WTC11 (cell line): ENCODE data around the gene FBXL4. TPM values are rescaled to one million over a fixed set of nuclear protein-coding genes. Genes with fewer than 3 reads are reported as not detected.
A peak's percentile ranks its signal among the peaks of the same experiment; 100 is the strongest.

Experiments used
- ATAC-seq: fragments of 200-7000 bp; cut with Tn5 transposase; 2 replicates; pipeline ENCODE4 v1.10.0; 2021; ENCODE audit warnings: mild to moderate bottlenecking, moderate library complexity
- CTCF ChIA-PET: fragments of 300-600 bp; sonication (Branson Sonifier 250); formaldehyde crosslinking; loops from one replicate; lab custom pipeline; 2021; ENCODE audit warnings: antibody characterized with exemption; lab: Charles Lee
- POLR2A ChIA-PET: fragments of 350-600 bp; sonication (Branson Sonifier 250); formaldehyde crosslinking; loops from one replicate; lab custom pipeline; 2021; ENCODE audit warnings: antibody characterized with exemption; lab: Charles Lee
- DNase-seq: peaks from one replicate; pipeline ENCODE4 v3.0.0; 2021; ENCODE audit warnings: low spot score
- H3K27ac Mint-ChIP-seq: 2 replicates; pipeline ENCODE4 v1.8.0; 2021; ENCODE audit warnings: mixed read lengths
- H3K27me3 Mint-ChIP-seq: 2 replicates; pipeline ENCODE4 v1.8.0; 2021; ENCODE audit warnings: low read depth, mild to moderate bottlenecking, moderate library complexity, mixed read lengths
- H3K36me3 Mint-ChIP-seq: 2 replicates; pipeline ENCODE4 v1.8.0; 2021; ENCODE audit warnings: mixed read lengths
- H3K4me1 Mint-ChIP-seq: 2 replicates; pipeline ENCODE4 v1.8.0; 2022; ENCODE audit warnings: mixed read lengths
- H3K4me3 Mint-ChIP-seq: 2 replicates; pipeline ENCODE4 v1.8.0; 2021; ENCODE audit warnings: mild to moderate bottlenecking, moderate library complexity, mixed read lengths
- H3K9me3 Mint-ChIP-seq: 2 replicates; pipeline ENCODE4 v1.8.0; 2021; ENCODE audit warnings: mixed read lengths
- CBFB ChIP-seq: sonication (generic); formaldehyde crosslinking; IDR thresholded peaks from 2 replicates; pipeline ENCODE4 v1.8.1; 2022; ENCODE audit warnings: mild to moderate bottlenecking, low read depth, missing genetic modification reagents
- ELF4 ChIP-seq: sonication (generic); formaldehyde crosslinking; IDR thresholded peaks from 2 replicates; pipeline ENCODE4 v1.8.1; 2022; ENCODE audit warnings: low read depth, mild to moderate bottlenecking, moderate library complexity, missing genetic modification reagents
- EMX1 ChIP-seq: fragments of 250-450 bp; sonication (Bioruptor Pico); IDR thresholded peaks from 2 replicates; pipeline ENCODE4 v1.8.0; 2021; ENCODE audit warnings: mild to moderate bottlenecking
- GRHL2 ChIP-seq: fragments of 250-450 bp; sonication (Bioruptor Pico); IDR thresholded peaks from 2 replicates; pipeline ENCODE4 v1.8.0; 2022; ENCODE audit warnings: mild to moderate bottlenecking, moderate library complexity; ENCODE audit not compliant: insufficient replicate concordance, severe bottlenecking
- GTF2I ChIP-seq: fragments of 250-450 bp; sonication (Bioruptor Pico); conservative IDR thresholded peaks from 2 replicates; pipeline ENCODE4 v1.4.0; 2021; ENCODE audit warnings: mild to moderate bottlenecking
- HMGA2 ChIP-seq: fragments of 250-450 bp; sonication (Bioruptor Pico); IDR thresholded peaks from 2 replicates; pipeline ENCODE4 v1.4.0; 2021; ENCODE audit warnings: mild to moderate bottlenecking, moderate library complexity
- MXD4 ChIP-seq: fragments of 250-450 bp; sonication (Bioruptor Pico); IDR thresholded peaks from 2 replicates; pipeline ENCODE4 v1.8.0; 2021; ENCODE audit warnings: mild to moderate bottlenecking, moderate library complexity, borderline replicate concordance
- NR1H2 ChIP-seq: sonication (generic); formaldehyde crosslinking; IDR thresholded peaks from 2 replicates; pipeline ENCODE4 v1.9.0; 2021; ENCODE audit warnings: mild to moderate bottlenecking, moderate library complexity, missing genetic modification reagents
- NR2C2 ChIP-seq: sonication (generic); formaldehyde crosslinking; IDR thresholded peaks from 2 replicates; pipeline ENCODE4 v1.8.0; 2022; ENCODE audit warnings: mild to moderate bottlenecking, missing genetic modification reagents
- TEAD1 ChIP-seq: sonication (generic); formaldehyde crosslinking; IDR thresholded peaks from 2 replicates; pipeline ENCODE4 v1.8.0; 2022; ENCODE audit warnings: mild to moderate bottlenecking, missing genetic modification reagents
- ZNF121 ChIP-seq: sonication (generic); formaldehyde crosslinking; IDR thresholded peaks from 2 replicates; pipeline ENCODE4 v1.8.0; 2023; ENCODE audit warnings: missing genetic modification reagents
- ZNF219 ChIP-seq: sonication (generic); formaldehyde crosslinking; IDR thresholded peaks from 2 replicates; pipeline ENCODE4 v1.8.0; 2023; ENCODE audit warnings: missing genetic modification reagents, mild to moderate bottlenecking, borderline replicate concordance
- ZNF263 ChIP-seq: sonication (generic); formaldehyde crosslinking; IDR thresholded peaks from 2 replicates; pipeline ENCODE4 v1.8.1; 2022; ENCODE audit warnings: low read depth, mild to moderate bottlenecking, moderate library complexity, missing genetic modification reagents
- ZNF317 ChIP-seq: sonication (generic); formaldehyde crosslinking; IDR thresholded peaks from 2 replicates; pipeline ENCODE4 v1.8.1; 2023; ENCODE audit warnings: low read depth, mild to moderate bottlenecking, moderate library complexity, missing genetic modification reagents, borderline replicate concordance
- total RNA-seq: library from RNA; stranded (reverse); gene quantifications from 3 replicates; pipeline ENCODE4 v1.2.3, GENCODE V29; 2021
- TF ChIP-seq, protein P1 (sequence below): sonication (generic); formaldehyde crosslinking; IDR thresholded peaks from 2 replicates; pipeline ENCODE4 v1.8.1; 2023; ENCODE audit warnings: mild to moderate bottlenecking, missing genetic modification reagents
- TF ChIP-seq, protein P2 (sequence below): sonication (generic); formaldehyde crosslinking; conservative IDR thresholded peaks from 2 replicates; pipeline ENCODE4 v1.8.1; 2022; ENCODE audit warnings: mild to moderate bottlenecking, missing genetic modification reagents
- TF ChIP-seq, protein P3 (sequence below): sonication (generic); formaldehyde crosslinking; IDR thresholded peaks from 2 replicates; pipeline ENCODE4 v1.8.1; 2023; ENCODE audit warnings: mild to moderate bottlenecking, missing genetic modification reagents, moderate library complexity
- TF ChIP-seq, protein P4 (sequence below): sonication (generic); formaldehyde crosslinking; IDR thresholded peaks from 2 replicates; pipeline ENCODE4 v1.8.0; 2022; ENCODE audit warnings: mild to moderate bottlenecking, missing genetic modification reagents
- TF ChIP-seq, protein P5 (sequence below): fragments of 250-450 bp; sonication (Bioruptor Pico); IDR thresholded peaks from 2 replicates; pipeline ENCODE4 v1.8.0; 2021; ENCODE audit warnings: mild to moderate bottlenecking
- TF ChIP-seq, protein P6 (sequence below): sonication (generic); formaldehyde crosslinking; IDR thresholded peaks from 2 replicates; pipeline ENCODE4 v1.8.1; 2023; ENCODE audit warnings: mild to moderate bottlenecking, moderate library complexity, missing genetic modification reagents
- TF ChIP-seq, protein P7 (sequence below): fragments of 200-600 bp; IDR thresholded peaks from 2 replicates; pipeline ENCODE4 v1.8.0; 2022; ENCODE audit warnings: antibody characterized with exemption
- TF ChIP-seq, protein P8 (sequence below): sonication (generic); formaldehyde crosslinking; IDR thresholded peaks from 2 replicates; pipeline ENCODE4 v1.8.1; 2023; ENCODE audit warnings: mild to moderate bottlenecking, missing genetic modification reagents, moderate library complexity

Gene FBXL4
- total RNA-seq, 1 experiment from 2014 or later, result 10.3 TPM

DNA sequence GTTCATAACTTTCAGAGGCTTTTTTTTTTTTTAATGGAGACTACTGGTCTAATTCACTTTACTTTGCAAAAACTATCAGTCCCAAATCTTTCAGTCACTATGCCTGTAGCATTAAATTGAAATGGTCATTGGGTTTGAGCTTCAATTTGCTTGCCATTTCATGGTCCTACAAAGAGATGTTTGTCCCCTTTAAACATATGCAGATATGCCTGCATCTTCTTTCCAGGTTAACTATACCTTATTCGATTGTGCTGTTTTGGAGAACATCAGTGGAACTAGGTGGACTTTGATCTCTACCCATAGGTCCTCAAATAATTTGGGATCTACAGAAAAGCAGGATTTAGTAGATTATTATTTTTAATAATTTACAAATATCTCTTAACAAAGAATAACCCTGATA, 108.8 kb downstream of the FBXL4 start (continued):
- TF ChIP-seq, protein P1, sequence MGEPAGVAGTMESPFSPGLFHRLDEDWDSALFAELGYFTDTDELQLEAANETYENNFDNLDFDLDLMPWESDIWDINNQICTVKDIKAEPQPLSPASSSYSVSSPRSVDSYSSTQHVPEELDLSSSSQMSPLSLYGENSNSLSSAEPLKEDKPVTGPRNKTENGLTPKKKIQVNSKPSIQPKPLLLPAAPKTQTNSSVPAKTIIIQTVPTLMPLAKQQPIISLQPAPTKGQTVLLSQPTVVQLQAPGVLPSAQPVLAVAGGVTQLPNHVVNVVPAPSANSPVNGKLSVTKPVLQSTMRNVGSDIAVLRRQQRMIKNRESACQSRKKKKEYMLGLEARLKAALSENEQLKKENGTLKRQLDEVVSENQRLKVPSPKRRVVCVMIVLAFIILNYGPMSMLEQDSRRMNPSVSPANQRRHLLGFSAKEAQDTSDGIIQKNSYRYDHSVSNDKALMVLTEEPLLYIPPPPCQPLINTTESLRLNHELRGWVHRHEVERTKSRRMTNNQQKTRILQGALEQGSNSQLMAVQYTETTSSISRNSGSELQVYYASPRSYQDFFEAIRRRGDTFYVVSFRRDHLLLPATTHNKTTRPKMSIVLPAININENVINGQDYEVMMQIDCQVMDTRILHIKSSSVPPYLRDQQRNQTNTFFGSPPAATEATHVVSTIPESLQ (CRISPR knock-in tag), result no peak
- TF ChIP-seq ELF4, result no peak

DNA sequence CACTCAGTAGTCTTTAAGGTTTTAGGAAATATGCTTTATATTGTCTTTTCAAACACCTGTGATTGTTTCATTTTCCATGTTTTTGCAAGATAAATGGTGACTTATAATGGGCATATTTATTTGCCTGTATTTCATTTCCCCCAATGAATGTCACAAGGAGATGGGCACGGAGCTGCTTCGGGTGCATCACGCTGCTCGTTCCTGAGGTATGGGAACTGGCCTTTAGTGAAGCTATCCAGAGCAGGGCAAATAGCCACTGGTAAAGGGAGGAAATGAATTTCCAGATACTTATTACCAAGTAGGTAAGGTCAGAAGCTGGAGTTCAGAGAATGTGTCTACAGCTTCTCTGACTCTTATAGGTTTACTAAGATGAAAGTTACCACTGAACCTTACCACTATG, 109.7 kb downstream of the FBXL4 start:
- no peaks in the 10 kb centered on the region for H3K9me3 Mint-ChIP-seq
- ChIA-PET POLR2A (interaction anchor here (0.6 kb wide), 1 partner anchor 771 kb away, joined by 5 read pairs; no protein-coding TSS in a partner anchor), CTCF (interaction anchor here (1.3 to 1.7 kb wide), 3 partner anchors 9 to 281 kb away, joined by 3 to 4 read pairs (median 4); no protein-coding TSS in a partner anchor)
- no peak overlapping the region for H3K27ac Mint-ChIP-seq
- DNase-seq (no peak), ATAC-seq (no peak)
- peaks cover 62% of the 10 kb centered on the region for H3K4me1 Mint-ChIP-seq
- no peaks in the 10 kb centered on the region for H3K36me3 Mint-ChIP-seq
- no peak overlapping the region for H3K4me3 Mint-ChIP-seq
- peaks cover 97% of the 10 kb centered on the region for H3K27me3 Mint-ChIP-seq
- TF ChIP-seq NR1H2 (CRISPR knock-in tag), result no peak

DNA sequence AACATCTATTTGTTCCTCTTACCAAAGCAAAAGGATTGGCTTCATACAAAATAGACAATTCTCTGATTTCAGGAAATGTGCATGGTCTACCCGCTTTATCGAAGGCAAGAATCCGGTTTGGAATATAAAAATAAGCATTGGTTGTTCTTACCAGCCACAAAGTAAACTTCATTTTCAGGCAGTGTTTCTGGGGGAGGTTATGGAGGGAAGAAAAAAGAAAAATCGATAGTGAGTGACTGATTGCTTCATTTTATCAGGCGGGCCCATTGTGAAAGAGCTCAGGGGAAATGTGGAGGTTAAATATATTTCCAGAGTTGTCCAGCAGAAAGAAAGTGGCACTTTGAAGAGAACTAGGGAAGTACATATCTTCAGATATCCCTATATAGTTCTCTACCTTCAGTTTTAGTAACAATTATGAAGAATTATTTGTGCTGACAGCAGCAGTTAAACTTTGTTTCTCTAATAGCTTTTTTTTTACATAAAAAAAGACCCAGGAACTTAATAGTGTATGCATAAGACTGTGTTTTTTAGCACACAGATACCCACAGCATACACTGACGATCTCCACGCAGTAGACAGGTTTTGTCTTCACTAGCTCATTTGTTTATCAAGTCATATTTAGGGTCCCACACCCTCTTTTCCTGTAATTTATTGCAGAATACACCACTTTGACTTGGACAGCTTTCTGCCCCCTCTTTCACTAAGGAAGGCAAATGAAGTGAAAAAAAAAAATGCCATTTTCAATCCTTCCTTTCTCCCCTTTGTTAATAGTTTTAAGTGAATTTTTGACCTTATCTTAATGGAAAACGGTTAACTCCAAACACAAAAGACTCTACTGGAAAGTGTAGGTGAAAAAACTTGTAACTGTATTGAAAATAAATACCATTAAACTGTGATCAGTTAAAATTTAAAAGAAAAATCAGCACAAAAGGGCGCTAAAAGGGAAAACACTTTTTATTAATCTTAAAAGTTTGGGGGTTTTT, 110.5 kb downstream of the FBXL4 start:
- peak overlapping the region; percentile 11; the same call in 1 of the 2 replicates for H3K4me3 Mint-ChIP-seq
- H3K36me3 Mint-ChIP-seq, result no peaks in the 10 kb centered on the region
- no peak overlapping the region for H3K27ac Mint-ChIP-seq

More for the DNA sequence above, 110.5 kb downstream of the FBXL4 start:
- CTCF ChIA-PET, result interaction anchor here (0.6 to 1.7 kb wide), 5 partner anchors 8 to 282 kb away, joined by 3 to 4 read pairs (median 4); no protein-coding TSS in a partner anchor
- peaks cover 97% of the 10 kb centered on the region for H3K27me3 Mint-ChIP-seq
- no peaks in the 10 kb centered on the region for H3K9me3 Mint-ChIP-seq
- DNase-seq, result no peak
- POLR2A ChIA-PET, result no interaction called here
- no peak for ATAC-seq
- TF ChIP-seq GTF2I (CRISPR knock-in tag) (no peak), ZNF121 (CRISPR knock-in tag) (no peak), EMX1 (CRISPR knock-in tag) (no peak), CBFB (CRISPR knock-in tag) (no peak), ZNF219 (CRISPR knock-in tag) (no peak), ZNF317 (no peak), ZNF263 (CRISPR knock-in tag) (no peak), HMGA2 (CRISPR knock-in tag) (no peak), GRHL2 (CRISPR knock-in tag) (no peak), NR2C2 (CRISPR knock-in tag) (no peak), MXD4 (CRISPR knock-in tag) (no peak), TEAD1 (no peak)
- TF ChIP-seq, protein P2, sequence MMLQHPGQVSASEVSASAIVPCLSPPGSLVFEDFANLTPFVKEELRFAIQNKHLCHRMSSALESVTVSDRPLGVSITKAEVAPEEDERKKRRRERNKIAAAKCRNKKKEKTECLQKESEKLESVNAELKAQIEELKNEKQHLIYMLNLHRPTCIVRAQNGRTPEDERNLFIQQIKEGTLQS (CRISPR knock-in tag), result no peak
- TF ChIP-seq, protein P3, sequence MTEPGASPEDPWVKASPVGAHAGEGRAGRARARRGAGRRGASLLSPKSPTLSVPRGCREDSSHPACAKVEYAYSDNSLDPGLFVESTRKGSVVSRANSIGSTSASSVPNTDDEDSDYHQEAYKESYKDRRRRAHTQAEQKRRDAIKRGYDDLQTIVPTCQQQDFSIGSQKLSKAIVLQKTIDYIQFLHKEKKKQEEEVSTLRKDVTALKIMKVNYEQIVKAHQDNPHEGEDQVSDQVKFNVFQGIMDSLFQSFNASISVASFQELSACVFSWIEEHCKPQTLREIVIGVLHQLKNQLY (CRISPR knock-in tag), result no peak
- TF ChIP-seq, protein P4, sequence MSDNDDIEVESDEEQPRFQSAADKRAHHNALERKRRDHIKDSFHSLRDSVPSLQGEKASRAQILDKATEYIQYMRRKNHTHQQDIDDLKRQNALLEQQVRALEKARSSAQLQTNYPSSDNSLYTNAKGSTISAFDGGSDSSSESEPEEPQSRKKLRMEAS, result no peak
- TF ChIP-seq, protein P5, sequence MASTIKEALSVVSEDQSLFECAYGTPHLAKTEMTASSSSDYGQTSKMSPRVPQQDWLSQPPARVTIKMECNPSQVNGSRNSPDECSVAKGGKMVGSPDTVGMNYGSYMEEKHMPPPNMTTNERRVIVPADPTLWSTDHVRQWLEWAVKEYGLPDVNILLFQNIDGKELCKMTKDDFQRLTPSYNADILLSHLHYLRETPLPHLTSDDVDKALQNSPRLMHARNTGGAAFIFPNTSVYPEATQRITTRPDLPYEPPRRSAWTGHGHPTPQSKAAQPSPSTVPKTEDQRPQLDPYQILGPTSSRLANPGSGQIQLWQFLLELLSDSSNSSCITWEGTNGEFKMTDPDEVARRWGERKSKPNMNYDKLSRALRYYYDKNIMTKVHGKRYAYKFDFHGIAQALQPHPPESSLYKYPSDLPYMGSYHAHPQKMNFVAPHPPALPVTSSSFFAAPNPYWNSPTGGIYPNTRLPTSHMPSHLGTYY (CRISPR knock-in tag), result no peak
- TF ChIP-seq, protein P6, sequence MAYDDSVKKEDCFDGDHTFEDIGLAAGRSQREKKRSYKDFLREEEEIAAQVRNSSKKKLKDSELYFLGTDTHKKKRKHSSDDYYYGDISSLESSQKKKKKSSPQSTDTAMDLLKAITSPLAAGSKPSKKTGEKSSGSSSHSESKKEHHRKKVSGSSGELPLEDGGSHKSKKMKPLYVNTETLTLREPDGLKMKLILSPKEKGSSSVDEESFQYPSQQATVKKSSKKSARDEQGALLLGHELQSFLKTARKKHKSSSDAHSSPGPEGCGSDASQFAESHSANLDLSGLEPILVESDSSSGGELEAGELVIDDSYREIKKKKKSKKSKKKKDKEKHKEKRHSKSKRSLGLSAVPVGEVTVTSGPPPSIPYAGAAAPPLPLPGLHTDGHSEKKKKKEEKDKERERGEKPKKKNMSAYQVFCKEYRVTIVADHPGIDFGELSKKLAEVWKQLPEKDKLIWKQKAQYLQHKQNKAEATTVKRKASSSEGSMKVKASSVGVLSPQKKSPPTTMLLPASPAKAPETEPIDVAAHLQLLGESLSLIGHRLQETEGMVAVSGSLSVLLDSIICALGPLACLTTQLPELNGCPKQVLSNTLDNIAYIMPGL (CRISPR knock-in tag), result no peak
- TF ChIP-seq, protein P7, sequence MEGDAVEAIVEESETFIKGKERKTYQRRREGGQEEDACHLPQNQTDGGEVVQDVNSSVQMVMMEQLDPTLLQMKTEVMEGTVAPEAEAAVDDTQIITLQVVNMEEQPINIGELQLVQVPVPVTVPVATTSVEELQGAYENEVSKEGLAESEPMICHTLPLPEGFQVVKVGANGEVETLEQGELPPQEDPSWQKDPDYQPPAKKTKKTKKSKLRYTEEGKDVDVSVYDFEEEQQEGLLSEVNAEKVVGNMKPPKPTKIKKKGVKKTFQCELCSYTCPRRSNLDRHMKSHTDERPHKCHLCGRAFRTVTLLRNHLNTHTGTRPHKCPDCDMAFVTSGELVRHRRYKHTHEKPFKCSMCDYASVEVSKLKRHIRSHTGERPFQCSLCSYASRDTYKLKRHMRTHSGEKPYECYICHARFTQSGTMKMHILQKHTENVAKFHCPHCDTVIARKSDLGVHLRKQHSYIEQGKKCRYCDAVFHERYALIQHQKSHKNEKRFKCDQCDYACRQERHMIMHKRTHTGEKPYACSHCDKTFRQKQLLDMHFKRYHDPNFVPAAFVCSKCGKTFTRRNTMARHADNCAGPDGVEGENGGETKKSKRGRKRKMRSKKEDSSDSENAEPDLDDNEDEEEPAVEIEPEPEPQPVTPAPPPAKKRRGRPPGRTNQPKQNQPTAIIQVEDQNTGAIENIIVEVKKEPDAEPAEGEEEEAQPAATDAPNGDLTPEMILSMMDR, result no peak
- TF ChIP-seq, protein P8, sequence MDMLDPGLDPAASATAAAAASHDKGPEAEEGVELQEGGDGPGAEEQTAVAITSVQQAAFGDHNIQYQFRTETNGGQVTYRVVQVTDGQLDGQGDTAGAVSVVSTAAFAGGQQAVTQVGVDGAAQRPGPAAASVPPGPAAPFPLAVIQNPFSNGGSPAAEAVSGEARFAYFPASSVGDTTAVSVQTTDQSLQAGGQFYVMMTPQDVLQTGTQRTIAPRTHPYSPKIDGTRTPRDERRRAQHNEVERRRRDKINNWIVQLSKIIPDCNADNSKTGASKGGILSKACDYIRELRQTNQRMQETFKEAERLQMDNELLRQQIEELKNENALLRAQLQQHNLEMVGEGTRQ (CRISPR knock-in tag), result no peak
- H3K4me1 Mint-ChIP-seq, result peaks cover 62% of the 10 kb centered on the region
